Brain microvascular endothelial cell (primary cell): ENCODE results near the gene RFX5.
"Not testable (repeated sequence)": the region's sequence is repeated elsewhere in the genome, so short reads cannot be mapped to it uniquely, and the experiment has no call there.

Source experiments
- DNase-seq: peaks from one replicate; pipeline ENCODE4 v3.0.0-alpha.2; 2020
- H3K27ac ChIP-seq: fragments of 250-450 bp; sonication (Bioruptor Pico); 2 replicates; pipeline ENCODE4 v1.5.1; 2020; ENCODE audit warnings: mild to moderate bottlenecking, moderate library complexity
- H3K27me3 ChIP-seq: fragments of 250-450 bp; sonication (Bioruptor Pico); replicated peaks from 2 replicates; pipeline ENCODE4 v1.5.1; 2020; ENCODE audit warnings: mild to moderate bottlenecking
- H3K36me3 ChIP-seq: fragments of 250-450 bp; sonication (Bioruptor Pico); replicated peaks from 2 replicates; pipeline ENCODE4 v1.5.1; 2020; ENCODE audit warnings: mild to moderate bottlenecking
- H3K4me3 ChIP-seq: 2 replicates; pipeline ENCODE4 v1.5.1; 2011; ENCODE audit warnings: low read depth, mild to moderate bottlenecking, control low read depth, low read length, moderate library complexity
- in situ Hi-C: cut with HindIII; loops from 2 replicates; pipeline ENCODE4 v1.10.0; 2017; ENCODE audit warnings: low sequenced_read_pairs, low pct_ligation_motif_present
- TF ChIP-seq, protein P1 (sequence below): IDR thresholded peaks from 2 replicates; pipeline ENCODE4 v1.5.1; 2011; ENCODE audit warnings: low read depth, mild to moderate bottlenecking, moderate library complexity, low read length, control low read depth, inconsistent platforms; ENCODE audit errors: missing control alignments

RFX5 gene

GRCh38 chr1:151364996-151365395 is 17.9 kb upstream of the RFX5 start:
- no peaks in the 10 kb centered on the region for H3K36me3 ChIP-seq
- DNase-seq, result no peak
- H3K27me3 ChIP-seq, result no peaks in the 10 kb centered on the region
- in situ Hi-C loops, result no loop called here
- no peak overlapping the region for H3K4me3 ChIP-seq
- no peak overlapping the region for H3K27ac ChIP-seq
- TF ChIP-seq, protein P1, sequence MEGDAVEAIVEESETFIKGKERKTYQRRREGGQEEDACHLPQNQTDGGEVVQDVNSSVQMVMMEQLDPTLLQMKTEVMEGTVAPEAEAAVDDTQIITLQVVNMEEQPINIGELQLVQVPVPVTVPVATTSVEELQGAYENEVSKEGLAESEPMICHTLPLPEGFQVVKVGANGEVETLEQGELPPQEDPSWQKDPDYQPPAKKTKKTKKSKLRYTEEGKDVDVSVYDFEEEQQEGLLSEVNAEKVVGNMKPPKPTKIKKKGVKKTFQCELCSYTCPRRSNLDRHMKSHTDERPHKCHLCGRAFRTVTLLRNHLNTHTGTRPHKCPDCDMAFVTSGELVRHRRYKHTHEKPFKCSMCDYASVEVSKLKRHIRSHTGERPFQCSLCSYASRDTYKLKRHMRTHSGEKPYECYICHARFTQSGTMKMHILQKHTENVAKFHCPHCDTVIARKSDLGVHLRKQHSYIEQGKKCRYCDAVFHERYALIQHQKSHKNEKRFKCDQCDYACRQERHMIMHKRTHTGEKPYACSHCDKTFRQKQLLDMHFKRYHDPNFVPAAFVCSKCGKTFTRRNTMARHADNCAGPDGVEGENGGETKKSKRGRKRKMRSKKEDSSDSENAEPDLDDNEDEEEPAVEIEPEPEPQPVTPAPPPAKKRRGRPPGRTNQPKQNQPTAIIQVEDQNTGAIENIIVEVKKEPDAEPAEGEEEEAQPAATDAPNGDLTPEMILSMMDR, result peak; percentile 22

- no peak overlapping the region for H3K27ac ChIP-seq
- in situ Hi-C loops, result no loop called here
- TF ChIP-seq, protein P1, result no peak
Observed at GRCh38 chr1:151362308-151363155, 15.5 kb upstream of the RFX5 start.

GRCh38 chr1:151361883-151362282 is 14.8 kb upstream of the RFX5 start:
- no peak overlapping the region for H3K4me3 ChIP-seq
- in situ Hi-C loops, result no loop called here
- DNase-seq, result no peak
- TF ChIP-seq, protein P1, result no peak
- H3K36me3 ChIP-seq, result no peaks in the 10 kb centered on the region
- H3K27me3 ChIP-seq, result no peaks in the 10 kb centered on the region
- no peak overlapping the region for H3K27ac ChIP-seq

More at GRCh38 chr1:151362308-151363155, 15.5 kb upstream of the RFX5 start:
- no peak overlapping the region for H3K4me3 ChIP-seq
- DNase-seq, result no peak
- no peaks in the 10 kb centered on the region for H3K27me3 ChIP-seq
- no peaks in the 10 kb centered on the region for H3K36me3 ChIP-seq

DNA sequence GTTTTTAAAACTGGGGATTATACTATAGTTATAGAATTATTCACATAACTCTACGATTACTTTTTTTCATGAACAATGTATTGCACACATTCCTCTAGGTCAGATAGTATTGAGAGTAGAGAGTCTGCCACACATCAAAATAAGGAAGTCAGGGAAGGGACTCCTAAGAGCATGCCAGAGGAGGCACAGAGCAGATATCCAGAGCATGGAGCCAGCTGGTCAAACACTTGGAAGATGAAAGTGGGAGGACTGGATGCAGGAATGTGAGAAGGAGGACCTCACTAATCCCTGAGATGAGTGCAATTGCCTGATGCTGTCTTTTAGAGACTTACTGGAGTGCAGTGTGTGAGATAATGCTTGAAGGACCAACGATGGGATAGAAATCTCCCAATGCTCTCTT is 9.6 kb upstream of the RFX5 start:
- Histone ChIP-seq H3K27ac (no peak overlapping the region), H3K36me3 (no peaks in the 10 kb centered on the region), H3K4me3 (no peak overlapping the region), H3K27me3 (no peaks in the 10 kb centered on the region)
- in situ Hi-C loops, result no loop called here
- DNase-seq, result no peak
- TF ChIP-seq, protein P1, result no peak

- in situ Hi-C loops, result no loop called here
- peak; percentile 34 for DNase-seq
- Histone ChIP-seq H3K4me3 (no peak overlapping the region), H3K36me3 (no peaks in the 10 kb centered on the region), H3K27me3 (no peaks in the 10 kb centered on the region), H3K27ac (no peak overlapping the region)
- TF ChIP-seq, protein P1, result no peak
Observed at GRCh38 chr1:151352021-151352718, 5.1 kb upstream of the RFX5 start.

DNA sequence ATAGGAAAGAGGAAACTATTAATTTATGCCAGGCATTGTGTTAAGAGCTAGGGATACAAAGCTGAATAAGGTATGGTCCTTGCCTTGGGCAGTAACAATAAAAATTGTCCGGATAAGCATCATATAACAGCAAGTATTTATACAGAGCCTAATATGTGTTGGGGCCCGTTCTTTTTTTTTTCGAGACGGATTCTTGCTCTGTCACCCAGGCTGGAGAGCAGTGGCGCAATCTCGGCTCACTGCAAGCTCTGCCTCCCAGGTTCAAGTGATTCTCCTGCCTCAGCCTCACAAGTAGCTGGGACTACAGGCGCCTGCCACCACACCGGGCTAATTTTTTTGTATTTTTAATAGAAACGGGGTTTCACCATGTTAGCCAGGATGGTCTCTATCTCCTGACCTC is 3.3 kb upstream of the RFX5 start:
- in situ Hi-C loops, H3K27ac ChIP-seq, H3K27me3 ChIP-seq, DNase-seq, H3K36me3 ChIP-seq, H3K4me3 ChIP-seq: not testable (repeated sequence)
